Hepatocyte (in vitro differentiated cells): ENCODE results near the gene SNTG2. TPM values are rescaled to one million over a fixed set of nuclear protein-coding genes. Genes with fewer than 3 reads are reported as not detected.

Experiments used
- DNase-seq: peaks from one replicate; pipeline ENCODE4 v3.0.0-alpha.2; 2016; ENCODE audit warnings: low spot score
- H2AFZ ChIP-seq: fragments of 200-600 bp; sonication (generic); 2 replicates; pipeline ENCODE4 v1.6.0; 2016; ENCODE audit warnings: antibody characterized with exemption, mild to moderate bottlenecking
- H3K27ac ChIP-seq: fragments of 200-600 bp; sonication (generic); 2 replicates; pipeline ENCODE4 v1.5.1; 2016; ENCODE audit warnings: mild to moderate bottlenecking
- H3K27me3 ChIP-seq: fragments of 200-600 bp; sonication (generic); 2 replicates; pipeline ENCODE4 v1.6.1; 2016
- H3K36me3 ChIP-seq: fragments of 200-600 bp; sonication (generic); replicated peaks from 2 replicates; pipeline ENCODE4 v1.5.1; 2016; ENCODE audit warnings: low read depth; ENCODE audit not compliant: insufficient read depth
- H3K4me1 ChIP-seq: fragments of 200-600 bp; sonication (generic); 2 replicates; pipeline ENCODE4 v1.5.1; 2016; ENCODE audit warnings: mild to moderate bottlenecking, moderate library complexity; ENCODE audit not compliant: insufficient read depth
- H3K4me2 ChIP-seq: fragments of 200-600 bp; sonication (generic); 2 replicates; pipeline ENCODE4 v1.6.0; 2016
- H3K4me3 ChIP-seq: fragments of 200-600 bp; sonication (generic); 2 replicates; pipeline ENCODE4 v1.5.1; 2016; ENCODE audit warnings: mild to moderate bottlenecking
- H3K79me2 ChIP-seq: fragments of 200-600 bp; sonication (generic); 2 replicates; pipeline ENCODE4 v1.6.0; 2017; ENCODE audit warnings: mild to moderate bottlenecking
- H3K9me2 ChIP-seq: fragments of 200-600 bp; sonication (generic); replicated peaks from 2 replicates; pipeline ENCODE4 v1.6.0; 2017; ENCODE audit warnings: mild to moderate bottlenecking; ENCODE audit not compliant: insufficient read depth
- H3K9me3 ChIP-seq: fragments of 200-600 bp; sonication (generic); 2 replicates; pipeline ENCODE4 v1.5.1; 2016; ENCODE audit warnings: low read depth, mild to moderate bottlenecking
- H4K20me1 ChIP-seq: fragments of 200-600 bp; sonication (generic); 2 replicates; pipeline ENCODE4 v1.6.0; 2016; ENCODE audit warnings: mild to moderate bottlenecking; ENCODE audit not compliant: insufficient read depth, poor library complexity, severe bottlenecking
- EZH2 ChIP-seq: fragments of 200-600 bp; sonication (generic); IDR thresholded peaks from 2 replicates; pipeline ENCODE4 v1.6.1; 2016; ENCODE audit warnings: antibody characterized with exemption, mild to moderate bottlenecking, borderline replicate concordance
- EZH2phosphoT487 ChIP-seq: fragments of 200-600 bp; sonication (generic); IDR thresholded peaks from one replicate; pipeline ENCODE4 v1.6.1; 2018; ENCODE audit warnings: antibody characterized with exemption, mild to moderate bottlenecking, low read depth, moderate library complexity; ENCODE audit not compliant: unreplicated experiment, severe bottlenecking
- WGBS: methylation state at CpG from one replicate; pipeline ENCODE4 v1.1.6; 2016; ENCODE audit warnings: low lambda C conversion rate; ENCODE audit errors: missing lambda C conversion rate; 5-methylcytosine and 5-hydroxymethylcytosine counted together
- polyA plus RNA-seq: library from polyadenylated mRNA; unstranded; fragments of >200 nt; fragmentation: Nextera tagmentation; extraction: Ambion mirVana; gene quantifications from 2 replicates; pipeline ENCODE4 v1.2.1, GENCODE V29; 2016
- total RNA-seq: library from RNA; depleted of rRNA; stranded (reverse); fragments of >200 nt; gene quantifications from 2 replicates; pipeline ENCODE4 v1.2.3, GENCODE V29; 2014
- TF ChIP-seq, protein P1 (sequence below): fragments of 200-600 bp; sonication (generic); IDR thresholded peaks from 2 replicates; pipeline ENCODE4 v1.5.1; 2016; ENCODE audit warnings: antibody characterized with exemption, mild to moderate bottlenecking; ENCODE audit not compliant: poor library complexity

Gene SNTG2
- total and polyA plus RNA-seq, 2 experiments from 2014 or later: not detected

DNA sequence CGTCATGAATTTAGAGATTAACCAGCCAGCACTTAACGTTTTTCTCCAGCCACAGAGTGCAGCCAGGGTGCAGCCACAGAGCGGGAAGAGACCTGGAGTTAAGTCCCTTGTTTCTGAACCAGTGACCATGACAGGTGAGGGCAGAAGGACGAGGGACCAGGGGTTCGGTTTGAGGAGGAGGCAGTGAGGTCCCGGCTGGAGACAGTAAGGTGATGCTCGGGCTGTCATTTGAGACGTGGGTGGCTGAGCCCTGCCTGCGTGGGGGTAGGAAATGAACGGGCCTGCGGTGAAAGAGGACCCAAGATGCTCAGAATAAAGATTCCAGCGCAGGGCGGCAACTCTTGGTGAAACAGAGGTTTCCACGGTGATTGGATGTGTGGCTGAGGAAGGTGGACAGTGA is 205.9 kb downstream of the SNTG2 start:
- no peaks in the 10 kb centered on the region for H3K27me3 ChIP-seq
- no peak overlapping the region for H3K27ac ChIP-seq
- 69% methylated on average over 14 of the region's 14 CpGs for WGBS
- TF ChIP-seq, protein P1, sequence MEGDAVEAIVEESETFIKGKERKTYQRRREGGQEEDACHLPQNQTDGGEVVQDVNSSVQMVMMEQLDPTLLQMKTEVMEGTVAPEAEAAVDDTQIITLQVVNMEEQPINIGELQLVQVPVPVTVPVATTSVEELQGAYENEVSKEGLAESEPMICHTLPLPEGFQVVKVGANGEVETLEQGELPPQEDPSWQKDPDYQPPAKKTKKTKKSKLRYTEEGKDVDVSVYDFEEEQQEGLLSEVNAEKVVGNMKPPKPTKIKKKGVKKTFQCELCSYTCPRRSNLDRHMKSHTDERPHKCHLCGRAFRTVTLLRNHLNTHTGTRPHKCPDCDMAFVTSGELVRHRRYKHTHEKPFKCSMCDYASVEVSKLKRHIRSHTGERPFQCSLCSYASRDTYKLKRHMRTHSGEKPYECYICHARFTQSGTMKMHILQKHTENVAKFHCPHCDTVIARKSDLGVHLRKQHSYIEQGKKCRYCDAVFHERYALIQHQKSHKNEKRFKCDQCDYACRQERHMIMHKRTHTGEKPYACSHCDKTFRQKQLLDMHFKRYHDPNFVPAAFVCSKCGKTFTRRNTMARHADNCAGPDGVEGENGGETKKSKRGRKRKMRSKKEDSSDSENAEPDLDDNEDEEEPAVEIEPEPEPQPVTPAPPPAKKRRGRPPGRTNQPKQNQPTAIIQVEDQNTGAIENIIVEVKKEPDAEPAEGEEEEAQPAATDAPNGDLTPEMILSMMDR: no peak
- no peak for TF ChIP-seq EZH2
- H4K20me1 ChIP-seq: no peaks in the 10 kb centered on the region
- no peak overlapping the region for H2AFZ ChIP-seq
- no peaks in the 10 kb centered on the region for H3K79me2 ChIP-seq
- no peak overlapping the region for H3K4me2 ChIP-seq
- H3K4me1 ChIP-seq: no peaks in the 10 kb centered on the region
- H3K9me2 ChIP-seq: no peaks in the 10 kb centered on the region
- H3K4me3 ChIP-seq: no peak overlapping the region
- H3K36me3 ChIP-seq: no peaks in the 10 kb centered on the region
- DNase-seq: no peak
- no peaks in the 10 kb centered on the region for H3K9me3 ChIP-seq

DNA sequence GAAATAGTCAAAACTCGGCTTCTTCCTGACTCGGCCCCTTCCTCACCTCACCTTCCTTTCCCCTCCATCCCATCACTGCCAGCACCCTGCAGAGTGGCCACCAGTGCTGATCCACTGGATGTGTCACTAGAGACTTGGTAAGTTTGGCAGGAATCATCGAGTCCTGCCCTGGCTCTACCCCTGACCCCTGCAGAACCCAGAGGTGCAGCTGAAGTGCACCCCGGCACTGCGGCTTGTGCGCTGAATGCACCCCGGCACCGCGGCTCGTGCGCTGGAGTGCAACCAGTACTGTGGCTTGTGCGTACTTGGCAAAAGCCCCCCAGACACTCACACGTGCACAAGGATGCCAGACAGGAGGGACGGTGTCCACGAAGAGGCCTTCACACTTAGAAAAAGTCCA is 206.5 kb downstream of the SNTG2 start:
- Histone ChIP-seq H3K9me3 (no peaks in the 10 kb centered on the region), H3K4me2 (no peak overlapping the region), H3K36me3 (no peaks in the 10 kb centered on the region), H2AFZ (no peak overlapping the region), H3K4me3 (no peak overlapping the region), H3K9me2 (no peaks in the 10 kb centered on the region), H3K27ac (no peak overlapping the region), H3K4me1 (no peaks in the 10 kb centered on the region), H3K79me2 (no peaks in the 10 kb centered on the region), H3K27me3 (no peaks in the 10 kb centered on the region), H4K20me1 (no peaks in the 10 kb centered on the region)
- 88% methylated on average over 15 of the region's 15 CpGs for WGBS
- DNase-seq: no peak
- TF ChIP-seq EZH2 (no peak), EZH2phosphoT487 (no peak)
- TF ChIP-seq, protein P1: no peak

DNA sequence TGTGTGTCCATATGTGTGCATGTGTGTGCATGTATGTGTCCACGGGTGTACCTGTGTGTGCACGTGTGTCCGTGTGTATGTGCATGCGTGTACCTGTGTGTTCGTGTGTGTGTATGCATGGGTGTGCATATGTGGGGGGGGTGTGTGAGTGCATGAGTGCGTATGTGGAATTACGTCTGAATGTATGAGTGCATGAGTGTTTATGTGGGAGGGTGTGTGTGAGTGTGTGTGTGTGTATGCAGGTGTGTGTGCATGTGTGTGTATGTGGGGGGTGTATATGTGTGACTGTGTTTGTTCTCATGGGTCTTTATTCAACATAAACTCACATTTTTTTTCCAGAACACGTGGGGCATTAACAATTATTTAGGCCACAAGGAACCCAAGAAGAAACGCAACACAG is 208.4 kb downstream of the SNTG2 start:
- H3K9me3 ChIP-seq: no peaks in the 10 kb centered on the region

More for the DNA sequence above, 208.4 kb downstream of the SNTG2 start:
- no peaks in the 10 kb centered on the region for H3K9me2 ChIP-seq
- no peaks in the 10 kb centered on the region for H3K36me3 ChIP-seq
- H3K4me1 ChIP-seq: no peaks in the 10 kb centered on the region
- TF ChIP-seq EZH2phosphoT487 (no peak), EZH2 (no peak)
- TF ChIP-seq, protein P1: no peak
- WGBS: 86% methylated on average over 9 of the region's 9 CpGs
- no peaks in the 10 kb centered on the region for H3K79me2 ChIP-seq
- no peak for DNase-seq
- H3K4me3 ChIP-seq: no peak overlapping the region
- no peak overlapping the region for H2AFZ ChIP-seq
- no peak overlapping the region for H3K4me2 ChIP-seq
- no peak overlapping the region for H3K27ac ChIP-seq
- H3K27me3 ChIP-seq: no peaks in the 10 kb centered on the region
- H4K20me1 ChIP-seq: no peaks in the 10 kb centered on the region
